Mucosa of descending colon (tissue), 3 donors: ENCODE results near the gene TM4SF18. TPM values are rescaled to one million over a fixed set of nuclear protein-coding genes. Genes with fewer than 3 reads are reported as not detected.

Source experiments
- ATAC-seq: fragments of 200-7000 bp; cut with Tn5 transposase; one replicate; pipeline ENCODE4 v1.9.1; 2020; ENCODE audit warnings: mild to moderate bottlenecking, moderate library complexity
- DNase-seq, 3 donors: peaks; one replicate each; pipeline ENCODE4 v3.0.0-alpha.2; 2020
- H3K36me3 ChIP-seq: fragments of 200-600 bp; one replicate; pipeline ENCODE4 v1.8.0; 2021; ENCODE audit warnings: low read depth, mild to moderate bottlenecking
- H3K4me1 ChIP-seq: fragments of 200-600 bp; one replicate; pipeline ENCODE4 v1.8.0; 2021; ENCODE audit warnings: low read depth, mild to moderate bottlenecking
- H3K4me3 ChIP-seq: fragments of 200-600 bp; one replicate; pipeline ENCODE4 v1.8.0; 2021; ENCODE audit warnings: mild to moderate bottlenecking
- H3K9me3 ChIP-seq: fragments of 200-600 bp; one replicate; pipeline ENCODE4 v1.8.0; 2021; ENCODE audit warnings: mild to moderate bottlenecking
- intact Hi-C, 2 donors: fragments of 100-400 bp; cut with DNase I in 1 of 2; cut with micrococcal nuclease in 1 of 2; formaldehyde crosslinking; loops; one replicate each; pipeline versions ENCODE4 v1.11.0 to v1.11.1; 2022; cut with DNase I, micrococcal nuclease
- total RNA-seq, 3 donors: library from RNA; stranded (reverse); fragmentation: NEBNext Ultra II Directional in 2 of 3; extraction: Animal tissue kit (Norgen Biotek cat#: 25700) in 2 of 3; gene quantifications; one replicate each; pipeline versions ENCODE4 v1.2.1 to v1.2.4, GENCODE V29; 2021 to 2023
- TF ChIP-seq, protein P1 (sequence below): fragments of 200-600 bp; IDR thresholded peaks from one replicate; pipeline ENCODE4 v1.8.0; 2022; ENCODE audit warnings: antibody characterized with exemption, mild to moderate bottlenecking
- donor health status: DM: no; HTN: no; CAD: no; lungs with moderate emphysema.
- donor health status: DM: no; HTN: no; CAD: no.
- donor health status: DM: no; HTN: yes; CAD: no.

Gene TM4SF18
- total RNA-seq, 3 donors from 2014 or later = 1.9 to 2.4 (median 2.2) TPM

DNA sequence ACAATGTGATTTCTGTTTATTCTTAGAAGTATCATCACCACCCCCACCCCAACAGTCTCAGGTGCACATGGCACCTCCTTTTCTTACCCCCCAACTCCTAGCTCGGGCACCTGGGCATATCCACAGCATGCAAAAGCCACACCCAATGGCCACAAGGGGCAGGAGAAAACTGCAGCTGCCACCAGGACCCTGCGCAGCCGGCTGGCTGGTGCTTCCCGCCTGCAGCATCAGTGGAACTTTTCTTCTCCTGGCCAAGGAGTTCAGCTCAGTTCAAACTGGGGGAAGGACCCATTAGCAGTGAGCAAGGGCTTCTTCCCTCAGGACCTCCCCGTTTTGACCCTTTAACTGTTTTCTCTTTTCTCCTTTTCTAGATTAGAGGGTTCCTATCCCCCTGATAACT lies 44.8 kb downstream of the TM4SF18 start:
- peaks cover under 1% of the 10 kb centered on the region for H3K4me1 ChIP-seq
- no peaks in the 10 kb centered on the region for H3K9me3 ChIP-seq
- H3K4me3 ChIP-seq = no peak overlapping the region
- ATAC-seq (no peak), DNase-seq (no peak)
- H3K36me3 ChIP-seq = no peaks in the 10 kb centered on the region
- TF ChIP-seq, protein P1, sequence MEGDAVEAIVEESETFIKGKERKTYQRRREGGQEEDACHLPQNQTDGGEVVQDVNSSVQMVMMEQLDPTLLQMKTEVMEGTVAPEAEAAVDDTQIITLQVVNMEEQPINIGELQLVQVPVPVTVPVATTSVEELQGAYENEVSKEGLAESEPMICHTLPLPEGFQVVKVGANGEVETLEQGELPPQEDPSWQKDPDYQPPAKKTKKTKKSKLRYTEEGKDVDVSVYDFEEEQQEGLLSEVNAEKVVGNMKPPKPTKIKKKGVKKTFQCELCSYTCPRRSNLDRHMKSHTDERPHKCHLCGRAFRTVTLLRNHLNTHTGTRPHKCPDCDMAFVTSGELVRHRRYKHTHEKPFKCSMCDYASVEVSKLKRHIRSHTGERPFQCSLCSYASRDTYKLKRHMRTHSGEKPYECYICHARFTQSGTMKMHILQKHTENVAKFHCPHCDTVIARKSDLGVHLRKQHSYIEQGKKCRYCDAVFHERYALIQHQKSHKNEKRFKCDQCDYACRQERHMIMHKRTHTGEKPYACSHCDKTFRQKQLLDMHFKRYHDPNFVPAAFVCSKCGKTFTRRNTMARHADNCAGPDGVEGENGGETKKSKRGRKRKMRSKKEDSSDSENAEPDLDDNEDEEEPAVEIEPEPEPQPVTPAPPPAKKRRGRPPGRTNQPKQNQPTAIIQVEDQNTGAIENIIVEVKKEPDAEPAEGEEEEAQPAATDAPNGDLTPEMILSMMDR = no peak
- intact Hi-C loops = no loop called here

DNA sequence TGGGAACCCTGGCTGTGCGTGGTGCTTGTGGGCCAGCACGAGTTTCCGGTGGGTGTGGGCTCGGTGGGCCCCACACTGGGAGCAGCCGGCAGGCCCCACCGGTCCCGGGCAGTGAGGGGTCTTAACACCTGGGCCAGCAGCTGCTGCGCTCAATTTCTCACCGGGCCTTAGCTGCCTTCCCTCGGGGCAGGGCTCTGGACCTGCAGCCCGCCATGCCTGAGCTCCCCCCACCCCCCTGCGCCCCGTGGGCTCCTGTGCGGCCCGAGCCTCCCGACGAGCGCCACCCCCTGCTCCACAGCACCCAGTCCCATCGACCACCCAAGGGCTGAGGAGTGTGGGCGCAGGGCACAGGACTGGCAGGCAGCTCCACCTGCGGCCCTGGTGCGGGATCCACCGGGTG lies 49.4 kb downstream of the TM4SF18 start:
- Histone ChIP-seq H3K4me1 (peaks cover 3% of the 10 kb centered on the region), H3K4me3 (no peak overlapping the region), H3K9me3 (no peaks in the 10 kb centered on the region), H3K36me3 (no peaks in the 10 kb centered on the region)
- ATAC-seq (no peak), DNase-seq (no peak)
- TF ChIP-seq, protein P1 = no peak
- intact Hi-C loops = no loop called here

DNA sequence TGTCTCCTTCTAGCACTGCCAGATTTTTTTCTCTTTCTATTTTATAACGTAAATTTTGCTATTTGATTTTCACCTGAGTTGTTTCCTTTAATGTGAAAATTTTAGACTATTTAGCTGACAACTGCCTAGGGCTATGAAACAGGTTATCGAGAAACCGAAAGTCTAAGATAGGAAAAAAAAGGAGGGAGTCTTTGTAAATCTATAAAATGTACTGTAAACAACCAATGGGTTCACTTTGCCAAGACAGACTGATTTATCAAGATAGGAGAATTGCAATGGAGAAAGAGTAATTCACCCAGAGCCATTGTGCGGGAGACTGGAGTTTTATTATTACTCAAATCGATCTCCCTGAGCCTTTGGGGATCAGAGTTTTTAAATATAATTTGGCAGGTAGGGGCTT lies 50.0 kb downstream of the TM4SF18 start:
- no peaks in the 10 kb centered on the region for H3K36me3 ChIP-seq
- peaks cover 3% of the 10 kb centered on the region for H3K4me1 ChIP-seq
- DNase-seq (no peak), ATAC-seq (peak; percentile 73)
- H3K4me3 ChIP-seq = no peak overlapping the region
- H3K9me3 ChIP-seq = no peaks in the 10 kb centered on the region
- intact Hi-C loops = no loop called here
- TF ChIP-seq, protein P1 = no peak

DNA sequence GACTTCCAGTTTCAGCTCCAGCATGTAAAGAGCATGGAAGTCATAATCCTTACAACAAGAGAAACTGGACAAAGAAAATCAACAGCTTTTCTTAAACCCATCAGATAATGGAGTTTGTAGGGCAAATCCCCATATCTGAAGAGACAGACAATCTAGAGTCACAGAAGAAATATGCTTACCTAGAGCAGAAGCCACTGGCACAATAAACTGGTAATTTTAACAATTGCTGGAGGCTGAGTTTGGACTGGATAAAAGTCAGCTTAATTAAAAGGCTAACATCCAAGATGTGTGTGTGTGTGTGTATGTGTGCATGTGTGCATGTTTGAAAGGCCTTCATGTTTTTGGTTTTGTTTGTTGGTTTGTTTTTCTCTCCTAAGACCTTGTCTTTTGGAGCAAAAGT lies 50.6 kb downstream of the TM4SF18 start:
- intact Hi-C loops = no loop called here
- TF ChIP-seq, protein P1 = no peak
- Histone ChIP-seq H3K4me1 (peaks cover 3% of the 10 kb centered on the region), H3K4me3 (no peak overlapping the region), H3K9me3 (no peaks in the 10 kb centered on the region), H3K36me3 (no peaks in the 10 kb centered on the region)
- DNase-seq (no peak), ATAC-seq (no peak)

DNA sequence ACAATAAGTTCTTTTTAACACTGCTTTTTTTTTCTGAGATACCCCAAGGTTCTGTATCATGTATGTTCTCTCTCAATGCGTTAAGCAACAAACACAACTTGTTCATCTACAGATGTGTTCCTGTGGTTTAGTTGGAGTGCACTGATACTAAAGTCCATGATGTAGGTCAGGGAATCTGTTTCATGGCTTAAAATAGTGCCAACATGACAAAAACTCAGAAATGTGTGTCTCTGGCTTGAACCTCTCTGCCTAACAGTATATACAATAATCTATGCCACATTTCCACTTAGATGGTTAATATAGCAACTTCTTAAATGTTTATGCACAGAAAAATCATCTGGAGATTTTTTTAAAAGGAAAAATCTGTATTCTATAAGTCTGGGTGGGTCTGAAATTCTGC lies 51.1 kb downstream of the TM4SF18 start:
- TF ChIP-seq, protein P1 = no peak
- DNase-seq (no peak), ATAC-seq (no peak)
- H3K4me3 ChIP-seq = no peak overlapping the region
- H3K36me3 ChIP-seq = no peaks in the 10 kb centered on the region
- intact Hi-C loops = no loop called here
- H3K4me1 ChIP-seq = peaks cover 3% of the 10 kb centered on the region
- no peaks in the 10 kb centered on the region for H3K9me3 ChIP-seq

DNA sequence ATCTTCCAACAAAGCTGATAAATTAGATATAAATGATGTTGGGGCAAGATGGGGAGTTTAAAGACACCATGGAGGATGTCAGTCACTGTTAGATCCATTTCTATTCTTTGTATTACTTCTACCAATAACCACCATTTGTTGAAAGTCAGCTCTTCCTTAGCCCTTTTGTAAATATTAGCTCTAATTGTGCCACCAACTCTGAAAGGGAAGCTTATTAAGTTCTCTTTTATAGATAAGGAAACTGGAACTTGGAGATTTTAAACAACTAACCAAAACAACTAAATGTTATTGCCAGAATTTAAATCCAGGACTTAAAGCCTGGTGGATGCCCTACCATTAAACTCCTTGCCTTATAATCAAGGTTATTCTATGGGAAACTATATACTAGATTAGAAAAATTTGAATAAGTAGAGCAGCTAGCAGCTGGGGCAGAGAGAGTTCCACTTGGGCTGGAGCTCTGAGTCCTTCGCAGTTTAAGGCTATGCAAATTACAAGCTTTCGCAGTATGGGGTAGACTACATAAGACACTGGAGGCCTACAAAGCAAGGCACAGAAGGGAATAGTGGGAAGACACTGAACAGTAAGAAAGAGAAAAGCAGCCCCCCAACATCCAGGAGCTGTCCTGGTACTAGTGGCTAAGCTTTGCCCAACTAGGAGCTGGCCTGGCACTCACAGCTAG lies 52.6 kb downstream of the TM4SF18 start:
- Histone ChIP-seq H3K36me3 (no peaks in the 10 kb centered on the region), H3K4me3 (no peak overlapping the region), H3K4me1 (peaks cover 3% of the 10 kb centered on the region), H3K9me3 (no peaks in the 10 kb centered on the region)
- TF ChIP-seq, protein P1 = no peak
- ATAC-seq (no peak), DNase-seq (no peak)
- intact Hi-C loops = no loop called here
